GDM1 (cell line): ENCODE results near the gene DDI2.
"Not testable (repeated sequence)": the region's sequence is repeated elsewhere in the genome, so short reads cannot be mapped to it uniquely, and the experiment has no call there.

Experiments
- DNase-seq: peaks from one replicate; lab custom pipeline; 2025; lab: John Stamatoyannopoulos, UW

The DDI2 gene

GRCh38 chr1:15680131-15680530, 62.9 kb downstream of the DDI2 start:
- no peak for DNase-seq

GRCh38 chr1:15680561-15681348, 63.5 kb downstream of the DDI2 start:
- no peak for DNase-seq

GRCh38 chr1:15681349-15682292, 64.4 kb downstream of the DDI2 start:
- DNase-seq, result no peak

GRCh38 chr1:15682936-15683341, 65.7 kb downstream of the DDI2 start:
- DNase-seq, result no peak

- no peak for DNase-seq
Measured at GRCh38 chr1:15683345-15684039, 66.2 kb downstream of the DDI2 start.

- DNase-seq, result peak; percentile 44
Measured at GRCh38 chr1:15684042-15684461, 66.8 kb downstream of the DDI2 start, which contains the start of gene PLEKHM2. Gene PLEKHM2 (plus strand): TSS chr1:15684320. CDS start chr1:15684559, 239 bp downstream.

- DNase-seq, result no peak
Measured at GRCh38 chr1:15684468-15685291, 67.4 kb downstream of the DDI2 start.

- DNase-seq, result no peak
Measured at GRCh38 chr1:15685820-15686219, 68.6 kb downstream of the DDI2 start.

- no peak for DNase-seq
Measured at GRCh38 chr1:15687446-15687845, 70.2 kb downstream of the DDI2 start.

GRCh38 chr1:15690317-15690716, 73.1 kb downstream of the DDI2 start:
- no peak for DNase-seq

GRCh38 chr1:15691434-15692032, 74.3 kb downstream of the DDI2 start:
- DNase-seq, result no peak

GRCh38 chr1:15692121-15692682, 74.9 kb downstream of the DDI2 start:
- no peak for DNase-seq

GRCh38 chr1:15693371-15693770, 76.1 kb downstream of the DDI2 start:
- no peak for DNase-seq

GRCh38 chr1:15696956-15697521, 79.8 kb downstream of the DDI2 start:
- peak; percentile 42 for DNase-seq

- no peak for DNase-seq
Measured at GRCh38 chr1:15698201-15698600, 80.9 kb downstream of the DDI2 start.

- not testable (repeated sequence) for DNase-seq
Measured at GRCh38 chr1:15699321-15699720, 82.1 kb downstream of the DDI2 start.

- no peak for DNase-seq
Measured at GRCh38 chr1:15700508-15700907, 83.2 kb downstream of the DDI2 start.

- no peak for DNase-seq
Measured at GRCh38 chr1:15701784-15702183, 84.5 kb downstream of the DDI2 start.

- no peak for DNase-seq
Measured at GRCh38 chr1:15702722-15703550, 85.7 kb downstream of the DDI2 start.
